MM.1S (cell line): ENCODE data around the gene SMPX.

Experiments
- DNase-seq: peaks from one replicate; pipeline ENCODE4 v3.0.0-alpha.2; 2015
- H2AFZ ChIP-seq: fragments of 300-600 bp; sonication (generic); 2 replicates; pipeline ENCODE4 v1.6.0; 2016; ENCODE audit warnings: antibody characterized with exemption, low read length
- H3F3A ChIP-seq: fragments of 300-600 bp; sonication (generic); 2 replicates; pipeline ENCODE4 v1.6.1; 2016; ENCODE audit warnings: mild to moderate bottlenecking, antibody characterized with exemption, low read length, moderate library complexity, mixed read lengths; ENCODE audit not compliant: insufficient read depth
- H3K27ac ChIP-seq: fragments of 300-600 bp; sonication (generic); 2 replicates; pipeline ENCODE4 v1.5.1; 2016; ENCODE audit warnings: mild to moderate bottlenecking, low read length
- H3K27me3 ChIP-seq: fragments of 300-600 bp; sonication (generic); replicated peaks from 2 replicates; pipeline ENCODE4 v1.6.0; 2016; ENCODE audit warnings: low read length; ENCODE audit not compliant: insufficient read depth
- H3K36me3 ChIP-seq: fragments of 300-600 bp; sonication (generic); replicated peaks from 2 replicates; pipeline ENCODE4 v1.6.1; 2016; ENCODE audit warnings: mild to moderate bottlenecking, low read length, mixed read lengths; ENCODE audit not compliant: insufficient read depth
- H3K4me1 ChIP-seq: fragments of 300-600 bp; sonication (generic); 2 replicates; pipeline ENCODE4 v1.6.1; 2016; ENCODE audit warnings: low read length, mixed read lengths
- H3K4me2 ChIP-seq: fragments of 300-600 bp; sonication (generic); 2 replicates; pipeline ENCODE4 v1.6.0; 2016; ENCODE audit warnings: low read depth, low read length
- H3K4me3 ChIP-seq: fragments of 300-600 bp; sonication (generic); 2 replicates; pipeline ENCODE4 v1.5.1; 2016; ENCODE audit warnings: low read length, mixed read lengths
- H3K79me2 ChIP-seq: fragments of 300-600 bp; sonication (generic); 2 replicates; pipeline ENCODE4 v1.6.1; 2016; ENCODE audit warnings: mixed run types, low read length, mixed read lengths
- H3K9ac ChIP-seq: fragments of 300-600 bp; sonication (generic); 2 replicates; pipeline ENCODE4 v1.6.1; 2016; ENCODE audit warnings: low read length, mixed read lengths
- H3K9me2 ChIP-seq: fragments of 300-600 bp; sonication (generic); replicated peaks from 2 replicates; pipeline ENCODE4 v1.6.1; 2016; ENCODE audit warnings: mild to moderate bottlenecking, low read length, mixed read lengths; ENCODE audit not compliant: insufficient read depth
- H3K9me3 ChIP-seq: fragments of 300-600 bp; sonication (generic); replicated peaks from 2 replicates; pipeline ENCODE4 v1.6.1; 2016; ENCODE audit warnings: mild to moderate bottlenecking, low read length, mixed read lengths; ENCODE audit not compliant: insufficient read depth
- H4K20me1 ChIP-seq: fragments of 300-600 bp; sonication (generic); 2 replicates; pipeline ENCODE4 v1.6.1; 2016; ENCODE audit warnings: mild to moderate bottlenecking, low read length, moderate library complexity, mixed read lengths; ENCODE audit not compliant: insufficient read depth
- EZH2 ChIP-seq: fragments of 300-600 bp; sonication (generic); optimal IDR thresholded peaks from 2 replicates; pipeline ENCODE3; 2017; ENCODE audit warnings: low read depth, mild to moderate bottlenecking, antibody characterized with exemption, low read length, mixed read lengths
- EZH2phosphoT487 ChIP-seq: fragments of 300-600 bp; sonication (generic); IDR thresholded peaks from 2 replicates; pipeline ENCODE4 v1.6.1; 2018; ENCODE audit warnings: antibody characterized with exemption, low read length
- TF ChIP-seq, protein P1 (sequence below): fragments of 300-600 bp; sonication (generic); IDR thresholded peaks from 2 replicates; pipeline ENCODE4 v1.5.1; 2016; ENCODE audit warnings: antibody characterized with exemption, low read length, mixed read lengths

The SMPX gene

DNA sequence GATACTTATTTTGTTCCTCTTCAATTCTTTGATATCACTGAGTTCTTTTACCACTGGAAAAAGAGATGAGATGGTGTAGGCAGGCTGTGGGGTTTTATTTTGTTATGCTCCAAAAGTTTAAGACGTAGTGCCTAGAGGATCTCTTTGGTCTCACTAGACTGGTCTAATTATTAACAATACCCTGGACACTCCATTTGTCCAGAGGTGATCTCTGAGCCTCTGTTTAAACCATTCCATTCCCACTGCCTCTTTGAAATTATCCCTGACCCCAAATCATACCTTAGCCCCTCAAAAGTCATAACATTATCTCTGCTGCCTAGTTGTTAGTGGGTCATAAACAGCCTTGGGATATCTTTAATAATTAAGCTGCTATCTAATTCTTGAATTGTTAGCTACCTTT is 24.2 kb downstream of the SMPX start:
- TF ChIP-seq EZH2 (no peak), EZH2phosphoT487 (no peak)
- TF ChIP-seq, protein P1, sequence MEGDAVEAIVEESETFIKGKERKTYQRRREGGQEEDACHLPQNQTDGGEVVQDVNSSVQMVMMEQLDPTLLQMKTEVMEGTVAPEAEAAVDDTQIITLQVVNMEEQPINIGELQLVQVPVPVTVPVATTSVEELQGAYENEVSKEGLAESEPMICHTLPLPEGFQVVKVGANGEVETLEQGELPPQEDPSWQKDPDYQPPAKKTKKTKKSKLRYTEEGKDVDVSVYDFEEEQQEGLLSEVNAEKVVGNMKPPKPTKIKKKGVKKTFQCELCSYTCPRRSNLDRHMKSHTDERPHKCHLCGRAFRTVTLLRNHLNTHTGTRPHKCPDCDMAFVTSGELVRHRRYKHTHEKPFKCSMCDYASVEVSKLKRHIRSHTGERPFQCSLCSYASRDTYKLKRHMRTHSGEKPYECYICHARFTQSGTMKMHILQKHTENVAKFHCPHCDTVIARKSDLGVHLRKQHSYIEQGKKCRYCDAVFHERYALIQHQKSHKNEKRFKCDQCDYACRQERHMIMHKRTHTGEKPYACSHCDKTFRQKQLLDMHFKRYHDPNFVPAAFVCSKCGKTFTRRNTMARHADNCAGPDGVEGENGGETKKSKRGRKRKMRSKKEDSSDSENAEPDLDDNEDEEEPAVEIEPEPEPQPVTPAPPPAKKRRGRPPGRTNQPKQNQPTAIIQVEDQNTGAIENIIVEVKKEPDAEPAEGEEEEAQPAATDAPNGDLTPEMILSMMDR: no peak
- Histone ChIP-seq H3K9me3 (no peaks in the 10 kb centered on the region), H3K36me3 (no peaks in the 10 kb centered on the region), H3K9me2 (no peaks in the 10 kb centered on the region), H3K79me2 (no peaks in the 10 kb centered on the region), H4K20me1 (no peaks in the 10 kb centered on the region), H2AFZ (no peak overlapping the region), H3K27ac (no peak overlapping the region), H3F3A (no peaks in the 10 kb centered on the region), H3K4me1 (no peaks in the 10 kb centered on the region), H3K4me3 (no peak overlapping the region), H3K27me3 (no peaks in the 10 kb centered on the region), H3K4me2 (no peak overlapping the region), H3K9ac (no peak overlapping the region)
- no peak for DNase-seq

DNA sequence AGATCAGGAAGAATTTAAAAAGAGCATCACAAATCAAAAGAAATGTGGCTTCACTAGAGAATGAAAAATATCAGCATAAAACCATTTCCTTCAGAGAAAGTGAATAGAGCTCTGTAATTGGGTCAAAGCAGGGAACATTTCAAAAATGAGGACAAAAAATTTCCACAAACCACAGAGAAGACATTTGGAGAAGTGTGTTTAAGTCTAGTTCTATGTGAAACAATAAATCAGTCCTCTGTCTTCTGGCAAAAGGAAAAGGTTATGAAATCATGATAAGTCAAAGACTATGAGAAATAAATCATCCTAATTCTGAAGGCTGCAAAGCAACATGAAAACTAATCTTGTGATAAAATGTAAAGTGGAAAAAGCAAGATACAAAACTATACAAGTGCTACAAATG is 27.9 kb downstream of the SMPX start:
- Histone ChIP-seq H3K4me3 (no peak overlapping the region), H3F3A (no peaks in the 10 kb centered on the region), H4K20me1 (no peaks in the 10 kb centered on the region), H3K36me3 (no peaks in the 10 kb centered on the region), H3K27ac (no peak overlapping the region), H3K4me1 (no peaks in the 10 kb centered on the region), H3K9me2 (no peaks in the 10 kb centered on the region), H2AFZ (no peak overlapping the region), H3K9me3 (no peaks in the 10 kb centered on the region), H3K27me3 (no peaks in the 10 kb centered on the region), H3K79me2 (no peaks in the 10 kb centered on the region), H3K4me2 (no peak overlapping the region), H3K9ac (no peak overlapping the region)
- no peak for DNase-seq
- TF ChIP-seq EZH2 (no peak), EZH2phosphoT487 (no peak)
- TF ChIP-seq, protein P1: no peak

DNA sequence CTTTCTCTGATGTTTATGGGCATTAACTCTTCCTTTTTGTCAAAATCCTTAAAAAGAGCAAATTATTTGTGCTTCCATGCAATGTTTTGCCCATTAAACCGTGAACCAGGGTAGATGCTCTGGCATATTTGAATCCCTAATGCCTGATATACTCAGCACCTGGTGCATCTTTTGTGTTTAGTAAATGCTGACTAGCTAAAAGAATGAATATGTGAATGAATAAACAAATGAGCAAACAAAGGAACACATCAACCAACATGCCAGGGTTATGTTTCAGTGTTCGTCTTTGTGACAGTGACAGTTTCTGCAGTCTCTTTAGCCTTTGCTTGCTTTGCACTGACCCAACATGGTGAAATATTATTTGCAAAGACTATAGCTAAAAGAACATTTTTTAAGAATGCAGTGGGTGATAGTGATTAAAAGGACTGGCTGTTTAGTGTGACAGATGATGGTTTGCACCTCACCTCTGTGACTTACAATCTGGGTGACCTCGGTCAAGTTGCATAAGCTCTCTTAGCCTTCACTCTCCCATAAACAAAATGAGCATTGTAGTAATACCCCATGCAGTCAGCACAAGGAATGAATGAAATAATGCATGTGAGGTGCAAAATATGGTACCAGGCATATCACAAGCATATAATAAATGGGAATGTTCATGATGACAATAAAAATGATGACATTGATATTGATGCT is 29.5 kb downstream of the SMPX start:
- Histone ChIP-seq H3K27me3 (no peaks in the 10 kb centered on the region), H3K36me3 (no peaks in the 10 kb centered on the region), H2AFZ (no peak overlapping the region), H3K4me3 (no peak overlapping the region), H3K9me3 (no peaks in the 10 kb centered on the region), H3K27ac (no peak overlapping the region), H3K9ac (no peak overlapping the region), H3K9me2 (no peaks in the 10 kb centered on the region), H3K4me1 (no peaks in the 10 kb centered on the region), H4K20me1 (no peaks in the 10 kb centered on the region), H3K4me2 (no peak overlapping the region), H3K79me2 (no peaks in the 10 kb centered on the region), H3F3A (no peaks in the 10 kb centered on the region)
- TF ChIP-seq EZH2phosphoT487 (no peak), EZH2 (no peak)
- TF ChIP-seq, protein P1: no peak
- no peak for DNase-seq
